Left lung (tissue), 10 donors: ENCODE data around the gene GID4. TPM values are rescaled to one million over a fixed set of nuclear protein-coding genes. Genes with fewer than 3 reads are reported as not detected.

Experiments used
- ATAC-seq: fragments of 200-7000 bp; cut with Tn5 transposase; one replicate; pipeline ENCODE4 v1.9.1; 2020; ENCODE audit warnings: moderate library complexity
- DNase-seq, 4 donors: peaks; one replicate each; pipeline ENCODE4 v3.0.0-alpha.2; 2013 to 2020
- H3K27ac ChIP-seq, 2 donors: fragments of 200-600 bp; sonication (generic) in 1 of 2; one replicate each; pipeline versions ENCODE4 v1.5.0 to v1.8.0; 2020 to 2021
- H3K27me3 ChIP-seq, 2 donors: fragments of 200-600 bp; sonication (generic) in 1 of 2; one replicate each; pipeline versions ENCODE4 v1.5.0 to v1.8.0; 2020 to 2021
- H3K36me3 ChIP-seq, 2 donors: fragments of 200-600 bp; sonication (generic) in 1 of 2; one replicate each; pipeline versions ENCODE4 v1.5.0 to v1.8.0; 2020 to 2021
- H3K4me1 ChIP-seq, 2 donors: fragments of 200-600 bp; one replicate each; pipeline ENCODE4 v1.8.0; 2021
- H3K4me3 ChIP-seq, 2 donors: fragments of 200-600 bp; sonication (generic) in 1 of 2; one replicate each; pipeline versions ENCODE4 v1.5.0 to v1.8.0; 2020 to 2021; ENCODE audit warnings: mild to moderate bottlenecking in 1 of 2
- H3K9me3 ChIP-seq, 2 donors: fragments of 200-600 bp; sonication (generic) in 1 of 2; one replicate each; pipeline versions ENCODE4 v1.5.0 to v1.8.0; 2020 to 2021
- intact Hi-C, 2 donors: fragments of 100-400 bp; cut with DNase I; formaldehyde crosslinking; loops; one replicate each; pipeline versions ENCODE4 v1.11.2 to v1.14.2; 2022
- polyA plus RNA-seq, 6 donors: library from polyadenylated mRNA; unstranded; fragments of 120-200 nt; gene quantifications; one replicate each; pipeline ENCODE4 v1.2.1, GENCODE V29; 2013; ENCODE audit not compliant: insufficient read length in 6 of 6
- total RNA-seq, 2 donors: library from RNA; stranded (reverse); fragmentation: NEBNext Ultra II Directional; extraction: Animal tissue kit (Norgen Biotek cat#: 25700); gene quantifications; one replicate each; pipeline ENCODE4 v1.2.1, GENCODE V29; 2021
- TF ChIP-seq, protein P1 (sequence below), 2 donors: fragments of 200-600 bp; sonication (generic) in 1 of 2; IDR thresholded peaks; one replicate each; pipeline versions ENCODE4 v1.5.0 to v1.8.0; 2021; ENCODE audit warnings: antibody characterized with exemption in 2 of 2
- donor health status: DM: no; HTN: yes; CAD: no.
- donor health status: DM: no; HTN: no; CAD: no.

The GID4 gene
- total and polyA plus RNA-seq, 8 donors = 7.9 to 15.1 (median 13.0) TPM

DNA sequence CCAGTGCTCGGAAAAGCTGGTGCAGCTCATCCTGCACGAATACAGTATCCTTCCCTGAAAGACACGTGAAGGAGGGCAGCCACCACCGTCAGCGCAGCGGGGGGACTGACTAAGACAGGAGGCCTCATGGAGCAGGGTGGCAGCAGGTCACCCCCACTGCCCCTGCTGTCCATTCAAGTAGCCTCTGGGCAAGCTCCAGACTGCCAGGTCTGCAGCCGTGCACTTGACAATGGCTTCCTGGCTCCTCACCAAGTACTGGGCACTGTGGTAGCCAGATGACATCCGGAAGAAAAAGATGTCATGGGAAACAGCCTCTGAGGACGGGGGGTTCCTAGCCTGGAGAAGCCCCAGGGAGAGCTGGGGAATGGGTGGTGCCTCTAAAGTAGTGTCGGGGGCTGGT is 61.4 kb downstream of the GID4 start:
- TF ChIP-seq, protein P1, sequence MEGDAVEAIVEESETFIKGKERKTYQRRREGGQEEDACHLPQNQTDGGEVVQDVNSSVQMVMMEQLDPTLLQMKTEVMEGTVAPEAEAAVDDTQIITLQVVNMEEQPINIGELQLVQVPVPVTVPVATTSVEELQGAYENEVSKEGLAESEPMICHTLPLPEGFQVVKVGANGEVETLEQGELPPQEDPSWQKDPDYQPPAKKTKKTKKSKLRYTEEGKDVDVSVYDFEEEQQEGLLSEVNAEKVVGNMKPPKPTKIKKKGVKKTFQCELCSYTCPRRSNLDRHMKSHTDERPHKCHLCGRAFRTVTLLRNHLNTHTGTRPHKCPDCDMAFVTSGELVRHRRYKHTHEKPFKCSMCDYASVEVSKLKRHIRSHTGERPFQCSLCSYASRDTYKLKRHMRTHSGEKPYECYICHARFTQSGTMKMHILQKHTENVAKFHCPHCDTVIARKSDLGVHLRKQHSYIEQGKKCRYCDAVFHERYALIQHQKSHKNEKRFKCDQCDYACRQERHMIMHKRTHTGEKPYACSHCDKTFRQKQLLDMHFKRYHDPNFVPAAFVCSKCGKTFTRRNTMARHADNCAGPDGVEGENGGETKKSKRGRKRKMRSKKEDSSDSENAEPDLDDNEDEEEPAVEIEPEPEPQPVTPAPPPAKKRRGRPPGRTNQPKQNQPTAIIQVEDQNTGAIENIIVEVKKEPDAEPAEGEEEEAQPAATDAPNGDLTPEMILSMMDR (IDR thresholded peaks at IDR 0.05) = no peak
- no peak overlapping the region for H3K27ac ChIP-seq
- no peak overlapping the region for H3K4me3 ChIP-seq
- no peak for DNase-seq
- H3K9me3 ChIP-seq = no peaks in the 10 kb centered on the region
- H3K36me3 ChIP-seq = peaks cover 0 to 94% of the 10 kb centered on the region in 2 donors
- ATAC-seq = no peak
- no peaks in the 10 kb centered on the region for H3K27me3 ChIP-seq
- intact Hi-C loops = no loop called here
- no peaks in the 10 kb centered on the region for H3K4me1 ChIP-seq

DNA sequence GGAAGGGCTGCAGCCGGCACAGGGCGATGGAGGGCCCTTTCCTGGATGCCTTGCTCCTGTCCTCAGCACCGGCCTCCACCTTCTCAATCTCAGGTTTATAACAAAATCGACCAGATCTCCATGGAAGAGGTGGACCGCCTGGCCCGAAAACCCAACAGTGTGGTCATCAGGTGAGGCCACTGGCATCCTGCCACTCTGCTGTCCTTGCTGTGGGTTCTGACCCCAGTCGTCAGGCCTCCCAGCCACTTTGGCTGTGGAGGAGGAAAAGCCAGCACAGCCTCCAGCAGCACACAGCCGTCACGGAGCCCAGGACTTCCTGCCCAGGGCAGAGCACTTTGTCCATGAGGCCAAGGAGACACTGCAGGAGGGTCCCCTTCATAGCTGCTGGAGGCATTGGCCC is 62.6 kb downstream of the GID4 start:
- Histone ChIP-seq H3K4me1 (no peaks in the 10 kb centered on the region), H3K9me3 (no peaks in the 10 kb centered on the region), H3K4me3 (no peak overlapping the region), H3K27ac (no peak overlapping the region), H3K27me3 (no peaks in the 10 kb centered on the region), H3K36me3 (peaks cover 0 to 94% of the 10 kb centered on the region in 2 donors)
- ATAC-seq (no peak), DNase-seq (no peak)
- TF ChIP-seq, protein P1 (IDR thresholded peaks at IDR 0.05) = no peak
- intact Hi-C loops = no loop called here

DNA sequence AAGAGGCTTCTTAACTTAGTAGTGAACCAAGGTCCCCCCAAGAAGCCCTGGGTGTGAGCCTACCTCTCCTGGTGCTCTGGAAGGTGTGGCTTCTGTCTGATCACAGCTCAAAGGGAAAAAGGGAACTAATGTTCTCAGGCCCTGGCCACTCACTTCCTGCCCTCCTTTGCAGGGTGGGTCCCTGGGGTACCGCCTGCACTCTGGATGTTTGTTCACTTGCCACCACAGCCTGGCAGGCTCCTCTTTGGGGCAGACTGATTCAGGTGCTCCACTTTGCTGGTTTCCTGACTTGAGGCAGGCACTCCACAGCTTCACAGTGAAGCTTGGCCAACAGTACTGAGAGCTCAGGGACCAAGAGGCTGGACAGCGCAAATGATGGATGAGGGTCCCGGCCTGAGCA is 63.4 kb downstream of the GID4 start:
- no peaks in the 10 kb centered on the region for H3K27me3 ChIP-seq
- intact Hi-C loops = no loop called here
- H3K36me3 ChIP-seq = peaks cover 0 to 94% of the 10 kb centered on the region in 2 donors
- no peaks in the 10 kb centered on the region for H3K9me3 ChIP-seq
- DNase-seq (no peak), ATAC-seq (no peak)
- no peaks in the 10 kb centered on the region for H3K4me1 ChIP-seq
- H3K27ac ChIP-seq = no peak overlapping the region
- TF ChIP-seq, protein P1 (IDR thresholded peaks at IDR 0.05) = no peak
- H3K4me3 ChIP-seq = no peak overlapping the region

DNA sequence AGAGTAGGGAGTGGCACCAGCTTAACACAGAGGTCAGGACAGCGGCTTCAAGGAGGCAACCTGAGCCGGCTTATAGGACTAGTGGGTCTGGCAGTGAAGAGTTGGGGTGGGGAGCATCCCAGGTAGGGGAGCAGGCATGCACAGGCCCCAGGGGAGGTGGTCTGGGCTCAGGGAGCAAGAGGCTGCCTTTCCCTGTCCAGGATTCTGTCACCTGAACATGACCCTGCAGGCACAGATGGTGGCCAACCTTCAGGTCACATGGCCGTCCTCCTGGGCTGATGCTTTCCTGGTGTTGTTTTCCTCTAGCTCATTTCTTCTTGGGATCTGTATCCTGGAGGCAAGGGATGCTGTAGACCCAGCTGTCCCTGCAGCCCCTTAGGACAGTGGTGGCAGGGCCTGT is 65.8 kb downstream of the GID4 start:
- ATAC-seq = no peak
- H3K9me3 ChIP-seq = no peaks in the 10 kb centered on the region
- no peak overlapping the region for H3K4me3 ChIP-seq
- intact Hi-C loops = no loop called here
- H3K4me1 ChIP-seq = no peaks in the 10 kb centered on the region
- no peak overlapping the region for H3K27ac ChIP-seq
- no peak for DNase-seq
- peaks cover 0 to 73% of the 10 kb centered on the region in 2 donors for H3K36me3 ChIP-seq
- no peaks in the 10 kb centered on the region for H3K27me3 ChIP-seq
- TF ChIP-seq, protein P1 (IDR thresholded peaks at IDR 0.05) = no peak

DNA sequence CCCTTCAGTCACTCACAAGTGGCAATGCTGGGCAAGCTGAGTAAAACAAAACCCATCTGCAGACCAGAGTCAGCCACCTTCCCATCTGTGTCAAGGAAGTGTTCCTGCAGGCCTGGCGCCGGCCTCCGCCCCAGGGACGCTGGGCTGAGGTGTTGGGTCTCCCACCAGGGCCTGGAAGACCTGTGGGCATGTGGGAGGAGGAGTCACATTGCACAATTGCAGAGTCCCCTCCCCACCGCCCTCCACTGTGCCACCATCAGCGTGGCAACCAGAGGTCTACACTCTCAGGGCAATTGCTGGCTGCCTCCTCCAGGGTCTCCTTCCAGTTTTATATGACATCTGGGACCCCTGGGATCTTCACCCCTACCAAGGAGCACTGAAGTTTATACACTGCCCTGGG is 66.4 kb downstream of the GID4 start:
- intact Hi-C loops = no loop called here
- TF ChIP-seq, protein P1 (IDR thresholded peaks at IDR 0.05) = no peak
- H3K4me3 ChIP-seq = no peak overlapping the region
- no peak overlapping the region for H3K27ac ChIP-seq
- no peaks in the 10 kb centered on the region for H3K27me3 ChIP-seq
- no peaks in the 10 kb centered on the region for H3K4me1 ChIP-seq
- no peaks in the 10 kb centered on the region for H3K9me3 ChIP-seq
- DNase-seq (no peak), ATAC-seq (no peak)
- H3K36me3 ChIP-seq = peaks cover 0 to 67% of the 10 kb centered on the region in 2 donors
